HG03108 (cell line): Measurements from ENCODE around the gene IFI27L2.

Experiments
- ATAC-seq: cut with Tn5 transposase; IDR thresholded peaks from one replicate; pipeline ENCODE4 v1.9.1; 2021; ENCODE audit warnings: moderate library complexity; ENCODE audit not compliant: unreplicated experiment

IFI27L2 gene

DNA sequence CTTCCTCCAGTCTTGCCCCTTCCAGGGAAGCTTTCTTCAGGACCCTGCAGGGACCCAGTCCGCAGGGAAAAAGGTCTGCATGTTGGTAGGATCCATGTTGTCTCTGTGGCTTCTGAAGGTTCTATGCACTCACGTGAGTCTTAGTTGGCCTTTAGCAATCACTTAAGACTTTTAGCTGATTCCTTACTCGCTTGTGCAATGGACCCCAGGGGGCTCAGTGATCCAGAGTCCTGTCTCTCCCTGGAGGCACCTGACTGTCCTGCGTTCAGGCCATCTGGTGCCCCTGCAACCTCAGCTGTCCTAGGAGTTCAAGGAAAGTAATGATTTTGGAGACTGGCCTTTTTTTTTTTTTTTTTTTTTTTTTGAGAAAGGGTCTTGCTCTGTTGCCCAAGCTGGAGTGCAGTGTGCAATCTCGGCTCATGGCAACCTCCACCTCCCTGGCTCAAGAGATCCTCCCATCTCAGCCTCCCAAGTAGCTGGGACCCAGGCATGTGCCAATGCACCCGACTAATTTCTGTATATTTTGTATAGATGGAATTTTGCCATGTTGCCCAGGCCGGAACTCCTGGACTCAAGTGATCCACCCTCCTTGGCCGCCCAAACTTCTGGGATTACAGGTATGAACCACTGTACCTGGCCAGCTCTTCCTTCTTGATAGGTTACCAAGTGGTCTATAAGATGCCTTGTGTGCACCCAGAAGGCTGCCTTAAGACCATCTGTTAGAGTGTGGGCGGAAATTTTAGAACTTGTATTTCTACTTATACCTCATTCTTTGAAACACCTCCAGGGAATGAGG is 4.6 kb downstream of the IFI27L2 start:
- ATAC-seq: no peak

DNA sequence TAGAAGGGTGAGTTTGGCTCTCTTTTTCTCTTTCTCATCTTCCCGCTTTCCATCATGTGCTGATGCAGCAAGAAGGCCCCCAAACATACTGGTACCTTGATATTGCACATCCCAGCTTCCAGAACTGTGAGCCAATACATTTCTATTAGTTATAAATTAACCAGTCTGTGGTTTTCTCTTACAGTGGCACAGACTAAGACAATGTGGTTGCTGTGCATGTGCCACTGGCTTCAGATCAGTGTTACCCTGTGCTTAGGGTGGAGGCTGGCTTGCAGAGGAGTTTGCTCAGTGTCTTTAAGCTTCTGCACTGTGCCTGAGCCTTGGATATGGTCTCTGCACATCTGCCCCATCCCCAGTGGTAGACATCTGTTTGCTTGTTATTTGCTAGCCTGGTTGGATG is 5.5 kb downstream of the IFI27L2 start:
- ATAC-seq: no peak

- no peak for ATAC-seq
Observed at GRCh38 chr14:94123296-94123695, 6.1 kb downstream of the IFI27L2 start.

GRCh38 chr14:94122438-94122837 is 7.0 kb downstream of the IFI27L2 start:
- no peak for ATAC-seq

- no peak for ATAC-seq
Observed at GRCh38 chr14:94121485-94121884, 7.9 kb downstream of the IFI27L2 start.

- ATAC-seq: no peak
Observed at GRCh38 chr14:94120667-94121340, 8.6 kb downstream of the IFI27L2 start.

DNA sequence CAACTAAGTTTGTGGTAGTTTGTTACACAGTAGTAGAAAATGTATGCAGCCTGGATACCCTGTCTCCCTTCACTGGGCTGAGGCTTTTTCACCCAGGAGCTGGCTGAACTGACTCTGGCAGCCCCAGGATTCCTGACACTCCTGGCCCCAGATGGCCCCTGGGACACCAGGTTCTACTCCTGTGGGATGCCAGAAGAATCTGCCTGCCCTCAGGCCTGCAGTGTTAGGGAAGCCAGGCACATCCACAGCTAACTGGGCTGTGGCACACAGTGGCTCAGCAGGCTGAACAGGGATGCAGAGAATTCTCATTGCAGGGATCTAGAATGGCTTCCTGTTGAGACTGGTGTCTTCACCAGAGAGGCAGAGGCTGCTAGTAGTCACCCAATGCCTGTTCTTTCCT is 10.3 kb downstream of the IFI27L2 start:
- no peak for ATAC-seq

DNA sequence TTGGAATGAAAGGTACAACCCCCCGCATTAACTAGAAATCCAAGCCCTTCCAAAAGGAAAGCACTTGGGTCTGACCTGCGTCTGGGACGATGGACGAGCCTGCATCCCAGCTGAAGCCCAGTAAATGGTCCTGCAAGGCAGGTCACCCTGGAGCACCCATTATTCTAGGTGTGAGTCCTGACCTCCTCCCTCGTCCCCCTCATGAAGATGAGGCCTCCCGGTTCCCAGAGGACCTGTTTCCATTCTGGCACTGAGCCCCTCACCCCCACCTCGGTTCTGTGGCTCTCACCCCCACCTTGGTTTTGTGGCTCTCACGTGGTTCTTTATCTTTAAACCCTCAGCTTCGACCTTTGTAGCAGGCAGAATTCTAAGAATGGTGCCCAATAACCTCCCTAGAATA is 11.5 kb downstream of the IFI27L2 start:
- ATAC-seq: no peak

GRCh38 chr14:94116701-94117100 is 12.7 kb downstream of the IFI27L2 start:
- ATAC-seq: no peak

DNA sequence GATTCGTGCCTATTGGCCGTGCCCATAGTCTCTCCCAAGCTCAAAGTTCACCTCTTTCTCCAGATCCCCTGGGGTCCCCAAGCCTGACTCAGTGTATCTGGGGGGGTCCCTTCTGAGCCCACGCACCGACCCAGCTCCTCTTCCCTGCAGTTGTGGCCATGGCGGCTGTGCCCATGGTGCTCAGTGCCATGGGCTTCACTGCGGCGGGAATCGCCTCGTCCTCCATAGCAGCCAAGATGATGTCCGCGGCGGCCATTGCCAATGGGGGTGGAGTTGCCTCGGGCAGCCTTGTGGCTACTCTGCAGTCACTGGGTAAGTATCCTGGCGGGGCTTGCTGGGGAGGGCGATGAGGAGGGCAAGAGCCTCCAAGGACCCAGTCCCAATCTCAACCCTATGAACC is 13.8 kb downstream of the IFI27L2 start:
- ATAC-seq: no peak

GRCh38 chr14:94115058-94115591 is 14.3 kb downstream of the IFI27L2 start:
- ATAC-seq: no peak

- no peak for ATAC-seq
Observed at GRCh38 chr14:94114589-94115057, 14.8 kb downstream of the IFI27L2 start.

DNA sequence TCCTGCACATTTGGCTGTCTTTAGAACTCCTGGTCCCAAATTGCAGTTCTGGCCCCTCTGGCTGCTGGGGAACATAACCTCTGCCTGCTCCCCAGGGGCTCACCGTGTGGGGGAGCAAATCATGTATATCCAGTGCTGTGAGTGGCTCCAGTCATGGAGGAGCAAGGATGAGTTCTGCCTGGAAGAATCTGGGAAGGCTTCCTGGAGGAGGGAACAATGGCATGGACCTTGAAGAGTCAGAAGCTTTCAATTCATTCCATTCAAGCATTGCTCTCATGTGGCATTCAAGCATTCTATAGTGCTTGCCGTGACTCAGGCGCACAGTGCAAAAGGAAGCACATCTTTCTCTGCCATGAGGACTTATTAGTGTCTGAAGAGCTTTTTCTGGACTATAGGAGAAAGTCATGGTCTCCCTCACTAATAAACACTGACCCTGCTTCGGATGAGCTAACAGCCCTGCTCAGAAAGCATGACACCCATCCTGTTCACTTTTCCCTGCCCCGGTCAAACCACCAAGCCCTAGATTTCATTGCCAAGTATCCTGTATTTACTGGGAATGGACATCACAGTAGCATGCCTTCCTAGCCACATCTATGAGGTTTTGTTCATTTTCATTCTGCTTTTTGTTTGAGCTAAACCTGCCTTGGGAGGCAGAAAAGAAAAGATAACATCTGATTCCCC is 15.4 kb downstream of the IFI27L2 start:
- no peak for ATAC-seq

DNA sequence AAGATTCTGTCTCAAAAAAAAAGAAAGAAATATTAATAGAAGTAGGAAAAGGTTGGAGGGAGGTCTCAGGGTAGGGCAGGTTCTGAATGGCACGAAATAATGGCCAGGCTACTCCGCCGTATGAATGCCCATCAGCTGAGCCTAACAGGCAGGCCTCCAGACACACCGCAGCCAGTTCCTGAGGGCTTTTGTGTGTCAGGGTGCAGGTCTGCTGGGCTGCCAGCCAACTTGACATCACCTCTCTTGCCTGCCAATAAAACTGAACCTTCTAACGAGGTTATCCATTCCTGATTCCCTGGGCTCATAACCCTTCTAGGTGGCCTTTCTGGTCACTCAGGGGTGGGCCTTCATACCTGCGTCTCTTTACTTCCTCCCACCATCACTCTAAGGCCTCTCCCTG is 15.9 kb downstream of the IFI27L2 start:
- no peak for ATAC-seq

GRCh38 chr14:94113073-94113472 is 16.3 kb downstream of the IFI27L2 start:
- ATAC-seq: no peak

GRCh38 chr14:94112513-94113063 is 16.8 kb downstream of the IFI27L2 start:
- ATAC-seq: no peak

DNA sequence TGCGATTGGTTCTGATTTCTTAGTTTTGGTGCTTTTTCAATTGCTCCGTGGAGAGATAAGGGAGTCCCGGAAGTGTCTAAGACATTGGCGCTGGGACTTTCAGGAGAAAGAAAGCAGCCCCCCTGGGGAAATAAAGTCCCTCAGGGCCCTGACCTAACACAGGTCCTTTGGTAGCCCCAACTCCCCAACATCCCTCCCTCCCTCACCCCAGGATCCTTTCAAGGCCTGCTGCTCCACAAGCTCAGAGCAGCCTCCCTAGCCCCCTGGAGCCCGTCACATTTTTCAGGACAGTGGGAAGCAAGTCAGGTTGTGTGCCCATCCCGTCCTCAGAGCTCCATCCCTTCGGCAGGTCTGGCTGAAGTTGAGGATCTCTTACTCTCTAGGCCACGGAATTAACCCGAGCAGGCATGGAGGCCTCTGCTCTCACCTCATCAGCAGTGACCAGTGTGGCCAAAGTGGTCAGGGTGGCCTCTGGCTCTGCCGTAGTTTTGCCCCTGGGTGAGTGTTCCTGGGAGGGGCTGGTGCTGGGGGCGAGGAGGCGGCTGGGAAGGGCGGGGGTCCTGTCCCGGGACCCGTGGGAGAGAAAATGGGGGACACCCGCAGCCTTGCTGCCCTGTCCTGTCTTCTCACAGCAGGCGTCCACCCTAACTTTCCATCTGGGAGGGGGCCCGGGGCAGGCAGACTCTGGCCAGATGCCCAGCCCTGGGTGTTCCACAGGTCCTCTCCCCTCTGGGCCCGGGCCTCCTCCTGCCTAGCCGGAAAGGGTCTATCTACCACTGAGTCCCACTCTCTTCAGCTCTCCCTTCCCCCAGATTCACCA is 17.9 kb downstream of the IFI27L2 start:
- no peak for ATAC-seq

- no peak for ATAC-seq
Observed at GRCh38 chr14:94110552-94111181, 18.7 kb downstream of the IFI27L2 start, which contains the start of gene IFI27. Gene IFI27, plus strand, starts transcription at chr14:94110736.

- no peak for ATAC-seq
Observed at GRCh38 chr14:94109915-94110250, 19.5 kb downstream of the IFI27L2 start.

DNA sequence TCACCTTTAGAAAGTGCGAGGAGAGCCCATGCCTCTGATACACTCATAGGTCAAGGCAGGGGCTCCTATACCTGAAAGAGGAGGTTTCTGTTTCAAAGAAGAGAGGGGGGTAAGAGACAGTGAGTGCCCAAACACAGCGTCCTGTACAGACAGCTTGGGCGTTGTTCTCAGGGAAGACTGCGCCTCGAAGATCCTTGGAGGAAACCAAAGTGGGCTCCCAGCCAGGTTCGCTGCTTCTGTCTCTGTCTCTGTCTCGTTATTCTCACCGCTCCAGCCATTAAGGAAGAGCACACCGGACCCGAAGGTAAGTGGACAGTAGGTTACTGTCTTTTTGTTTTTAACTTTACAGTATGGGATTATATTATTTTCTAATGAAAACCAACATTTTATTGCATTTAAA is 24.7 kb downstream of the IFI27L2 start:
- no peak for ATAC-seq
